ENCODE measurements around the gene NTHL1. TPM values are rescaled to one million over a fixed set of nuclear protein-coding genes. Genes with fewer than 3 reads are reported as not detected.
A peak's percentile ranks its signal among the peaks of the same experiment; 100 is the strongest.

NTHL1 gene
- total and polyA plus RNA-seq, 2 of the 13 experiments (the other 11 are each of a cell fraction or from before 2014, with no cell fraction given) = 47.5 to 64.9 TPM

GRCh38 chr16:2003827-2004641 is 43.6 kb downstream of the NTHL1 start (continued):
- TF ChIP-seq HBP1 (CRISPR knock-in tag; IDR thresholded peaks at IDR 0.05; ENCODE audit: low read depth) (no peak), YEATS4 (CRISPR knock-in tag; IDR thresholded peaks at IDR 0.05; ENCODE audit: borderline replicate concordance) (peak; percentile 55; the same call in 1 of the 2 replicates), ZNF740 (CRISPR knock-in tag; IDR thresholded peaks at IDR 0.05) (no peak), ZNF296 (CRISPR knock-in tag; conservative IDR thresholded peaks at IDR 0.05) (no peak), ZNF672 (CRISPR knock-in tag; IDR thresholded peaks at IDR 0.05) (no peak), GATAD1 (CRISPR knock-in tag; IDR thresholded peaks at IDR 0.05) (0 out of 2 replicates have a peak, but pooled peaks have one; percentile 47), ATF7 (IDR thresholded peaks at IDR 0.05) (no peak), ATF7 (CRISPR knock-in tag; IDR thresholded peaks at IDR 0.05) (no peak), MYPOP (CRISPR knock-in tag; IDR thresholded peaks at IDR 0.05) (no peak), ZNF563 (CRISPR knock-in tag; IDR thresholded peaks at IDR 0.05) (no peak), SRF (IDR thresholded peaks at IDR 0.05; ENCODE audit: low read depth, low read length) (no peak; the same call in 1 of the 2 replicates), GTF2F1 (IDR thresholded peaks at IDR 0.05; ENCODE audit: low read length) (no peak), ZC3H4 (CRISPR knock-in tag; IDR thresholded peaks at IDR 0.05; ENCODE audit: borderline replicate concordance) (no peak), TFDP2 (CRISPR knock-in tag; IDR thresholded peaks at IDR 0.05) (no peak), ZNF121 (CRISPR knock-in tag; IDR thresholded peaks at IDR 0.05) (no peak), ARNT2 (CRISPR knock-in tag; IDR thresholded peaks at IDR 0.05; ENCODE audit: low read depth) (0 out of 2 replicates have a peak, but pooled peaks have one; percentile 37), ZMYM4 (CRISPR knock-in tag; IDR thresholded peaks at IDR 0.05) (0 out of 2 replicates have a peak, but pooled peaks have one; percentile 44), ZNF512 (CRISPR knock-in tag; IDR thresholded peaks at IDR 0.05) (no peak), ZBTB14 (CRISPR knock-in tag; IDR thresholded peaks at IDR 0.05) (no peak), SAP130 (CRISPR knock-in tag; IDR thresholded peaks at IDR 0.05; ENCODE audit: low read depth) (peak; percentile 92), MED13 (CRISPR knock-in tag; IDR thresholded peaks at IDR 0.05) (no peak), ZNF430 (CRISPR knock-in tag; IDR thresholded peaks at IDR 0.05) (no peak), PBX2 (CRISPR knock-in tag; IDR thresholded peaks at IDR 0.05) (no peak)
